CD4-positive, alpha-beta T cell treated with Interferon gamma for 1 hour (primary cell): ENCODE measurements around the gene GPR85.
A peak's percentile ranks its signal among the peaks of the same experiment; 100 is the strongest.
"Not testable (repeated sequence)": the region's sequence is repeated elsewhere in the genome, so short reads cannot be mapped to it uniquely, and the experiment has no call there.

Experiments
- DNase-seq: peaks from one replicate; pipeline ENCODE4 v3.0.0-alpha.2; 2020

GPR85 gene, protein sequence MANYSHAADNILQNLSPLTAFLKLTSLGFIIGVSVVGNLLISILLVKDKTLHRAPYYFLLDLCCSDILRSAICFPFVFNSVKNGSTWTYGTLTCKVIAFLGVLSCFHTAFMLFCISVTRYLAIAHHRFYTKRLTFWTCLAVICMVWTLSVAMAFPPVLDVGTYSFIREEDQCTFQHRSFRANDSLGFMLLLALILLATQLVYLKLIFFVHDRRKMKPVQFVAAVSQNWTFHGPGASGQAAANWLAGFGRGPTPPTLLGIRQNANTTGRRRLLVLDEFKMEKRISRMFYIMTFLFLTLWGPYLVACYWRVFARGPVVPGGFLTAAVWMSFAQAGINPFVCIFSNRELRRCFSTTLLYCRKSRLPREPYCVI

GRCh38 chr7:113086431-113086888 lies at the start of gene GPR85:
Gene GPR85, minus strand, starts transcription at chr7:113086827. Its CDS starts 2,106 bp downstream, at chr7:113084721.
- peak; percentile 6 for DNase-seq

- DNase-seq: no peak
Observed at GRCh38 chr7:113134025-113134424, 47.4 kb upstream of the GPR85 start.

GRCh38 chr7:113131367-113131766 lies 44.7 kb upstream of the GPR85 start:
- no peak for DNase-seq

- DNase-seq: no peak
Observed at GRCh38 chr7:113128031-113128430, 41.4 kb upstream of the GPR85 start.

DNA sequence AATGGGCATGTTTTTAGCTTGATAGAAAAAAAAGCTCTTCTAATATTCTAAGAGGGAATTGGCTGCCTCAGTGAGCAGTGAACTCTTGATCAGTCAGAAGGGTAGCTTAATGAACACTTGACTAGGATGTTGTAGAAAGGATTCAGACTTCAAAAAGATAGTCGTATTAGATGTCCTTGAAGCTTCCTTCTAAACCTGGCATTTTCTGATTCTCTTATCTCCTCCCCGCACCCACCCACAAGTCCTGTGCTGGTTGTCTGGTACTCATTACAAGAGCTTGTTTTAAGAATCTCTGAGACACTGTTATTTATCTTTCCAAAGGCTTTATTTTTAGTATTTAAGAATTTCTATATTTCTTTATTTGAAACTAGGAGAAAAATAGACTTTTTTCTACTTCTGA lies 39.1 kb upstream of the GPR85 start:
- DNase-seq: no peak

GRCh38 chr7:113122744-113123143 lies 36.1 kb upstream of the GPR85 start:
- DNase-seq: no peak

- DNase-seq: no peak
Observed at GRCh38 chr7:113120647-113121046, 34.0 kb upstream of the GPR85 start.

DNA sequence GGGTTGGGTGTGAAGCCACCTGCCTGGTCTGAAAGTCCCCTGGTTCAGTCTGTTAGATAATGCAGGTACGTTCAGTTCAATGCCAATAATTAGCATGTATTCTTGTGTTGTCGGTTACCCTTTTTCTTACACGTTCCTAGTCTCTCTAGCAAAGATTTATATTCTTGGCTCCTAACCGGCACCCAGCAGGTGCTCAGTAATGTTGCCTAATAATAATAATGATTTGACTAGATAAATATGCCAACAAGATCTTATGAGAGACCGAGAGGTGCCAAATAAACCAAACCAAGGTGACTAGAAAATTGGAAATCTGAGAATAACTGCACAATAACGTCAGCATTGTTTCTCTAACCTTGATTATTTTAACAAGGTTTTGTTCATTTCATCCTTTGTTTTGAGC lies 32.8 kb upstream of the GPR85 start:
- DNase-seq: no peak

GRCh38 chr7:113118074-113118959 lies 31.7 kb upstream of the GPR85 start, which contains the start of gene SMIM30:
Gene SMIM30, minus strand, starts transcription at chr7:113118554. Its CDS starts 976 bp downstream, at chr7:113117578.
- peak; percentile 87 for DNase-seq

- not testable (repeated sequence) for DNase-seq
Observed at GRCh38 chr7:113117374-113117774, 30.7 kb upstream of the GPR85 start.

GRCh38 chr7:113113912-113114311 lies 27.3 kb upstream of the GPR85 start:
- no peak for DNase-seq

GRCh38 chr7:113109718-113110117 lies 23.1 kb upstream of the GPR85 start:
- no peak for DNase-seq

DNA sequence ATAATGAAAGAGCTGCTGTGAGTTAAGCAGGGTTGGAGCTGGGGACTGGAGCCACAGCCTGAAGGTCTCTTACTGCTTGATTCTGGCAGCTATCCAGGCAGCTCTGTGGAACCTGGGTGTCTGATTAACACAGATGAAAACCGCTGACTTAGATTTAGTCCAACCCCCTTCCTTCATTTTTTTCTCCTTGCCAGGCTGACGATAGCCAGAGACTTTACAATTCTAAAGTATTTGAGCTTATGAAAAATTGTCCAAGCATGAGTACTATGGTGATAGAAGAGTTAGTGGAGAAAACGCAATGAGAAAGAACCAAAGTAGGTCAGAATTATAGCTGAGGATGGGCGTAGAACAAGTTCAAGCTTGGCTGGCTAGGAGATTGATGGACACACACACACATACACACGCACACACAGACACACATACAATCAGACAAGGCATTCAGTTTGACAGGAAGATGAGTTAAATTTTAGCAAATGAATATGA lies 13.5 kb upstream of the GPR85 start:
- no peak for DNase-seq

DNA sequence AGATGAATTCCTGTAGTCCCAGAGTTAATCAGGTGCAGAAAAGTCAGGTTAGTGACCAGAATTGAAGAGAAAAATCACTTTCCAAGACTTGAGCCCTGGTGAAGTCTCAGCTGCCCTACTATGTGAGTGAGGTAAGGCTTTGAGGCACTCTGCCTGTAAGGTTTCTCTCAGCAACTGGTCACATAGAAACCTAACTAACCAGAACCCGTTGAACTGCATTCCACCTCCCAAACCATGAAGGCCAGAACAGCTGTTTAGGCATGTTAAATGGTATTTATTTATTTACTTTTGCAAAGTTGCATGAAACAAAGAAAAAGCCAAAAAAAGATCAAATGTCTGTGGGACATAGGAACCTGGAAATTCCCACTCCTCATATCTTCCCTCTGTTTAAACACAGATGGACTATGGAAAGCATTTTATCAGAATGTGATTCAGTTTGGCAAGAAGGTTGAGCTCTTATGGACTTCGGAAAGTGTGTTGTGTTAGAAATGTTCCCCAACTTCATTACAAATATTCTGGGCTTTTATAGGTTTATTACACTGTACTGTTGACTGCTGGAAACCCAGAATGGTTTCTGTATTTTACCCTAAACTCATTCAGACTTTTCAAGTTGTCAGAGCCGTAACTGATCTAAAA lies 12.8 kb upstream of the GPR85 start:
- DNase-seq: no peak

- DNase-seq: no peak
Observed at GRCh38 chr7:113094517-113095249, 8.1 kb upstream of the GPR85 start.

- no peak for DNase-seq
Observed at GRCh38 chr7:113093561-113093960, 6.9 kb upstream of the GPR85 start.

GRCh38 chr7:113092762-113093161 lies 6.1 kb upstream of the GPR85 start:
- no peak for DNase-seq

DNA sequence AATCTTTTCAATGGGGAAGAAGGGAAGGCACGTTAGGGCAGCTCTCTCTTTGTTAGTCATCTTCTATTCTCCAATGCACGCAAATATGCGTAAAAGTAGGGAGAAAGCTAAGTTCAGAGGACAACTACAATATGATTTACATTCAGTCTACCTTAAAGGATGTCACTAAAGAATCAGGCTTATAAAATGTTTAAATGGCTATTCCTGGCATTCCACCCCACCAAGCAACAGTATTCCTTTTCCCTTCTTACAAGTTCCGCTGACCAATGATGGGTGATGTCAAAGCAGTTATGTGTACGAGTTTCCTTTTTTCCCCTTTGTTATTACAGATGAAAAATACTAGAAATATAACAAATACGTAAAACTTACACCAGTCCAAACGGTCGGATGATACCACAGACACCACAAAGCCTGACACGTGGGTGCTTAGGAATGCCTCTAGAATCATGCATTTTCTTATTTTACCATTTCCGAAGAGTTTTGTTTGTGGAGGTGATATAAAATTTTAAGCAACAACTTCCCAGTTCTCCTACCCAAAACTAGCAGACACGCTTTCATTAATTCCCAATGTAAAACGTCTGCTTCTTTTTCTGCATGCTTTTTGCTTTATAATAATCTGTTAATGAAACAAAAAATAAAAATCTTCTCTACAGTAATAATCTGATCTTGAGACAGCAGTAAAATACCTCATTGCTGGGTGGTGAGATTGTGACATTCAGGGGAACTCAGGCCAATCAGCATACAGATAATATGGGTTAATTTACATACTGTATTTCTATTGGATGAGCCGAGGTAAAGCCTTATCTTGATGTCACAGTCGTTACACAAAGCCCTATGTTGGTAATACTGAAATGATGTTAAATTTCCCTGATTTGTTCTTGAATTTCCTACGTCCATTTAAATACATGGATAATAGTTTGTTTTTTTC lies 708 bp upstream of the GPR85 start:
- no peak for DNase-seq

GRCh38 chr7:113085781-113086390 lies 741 bp downstream of the GPR85 start:
- DNase-seq: no peak

DNA sequence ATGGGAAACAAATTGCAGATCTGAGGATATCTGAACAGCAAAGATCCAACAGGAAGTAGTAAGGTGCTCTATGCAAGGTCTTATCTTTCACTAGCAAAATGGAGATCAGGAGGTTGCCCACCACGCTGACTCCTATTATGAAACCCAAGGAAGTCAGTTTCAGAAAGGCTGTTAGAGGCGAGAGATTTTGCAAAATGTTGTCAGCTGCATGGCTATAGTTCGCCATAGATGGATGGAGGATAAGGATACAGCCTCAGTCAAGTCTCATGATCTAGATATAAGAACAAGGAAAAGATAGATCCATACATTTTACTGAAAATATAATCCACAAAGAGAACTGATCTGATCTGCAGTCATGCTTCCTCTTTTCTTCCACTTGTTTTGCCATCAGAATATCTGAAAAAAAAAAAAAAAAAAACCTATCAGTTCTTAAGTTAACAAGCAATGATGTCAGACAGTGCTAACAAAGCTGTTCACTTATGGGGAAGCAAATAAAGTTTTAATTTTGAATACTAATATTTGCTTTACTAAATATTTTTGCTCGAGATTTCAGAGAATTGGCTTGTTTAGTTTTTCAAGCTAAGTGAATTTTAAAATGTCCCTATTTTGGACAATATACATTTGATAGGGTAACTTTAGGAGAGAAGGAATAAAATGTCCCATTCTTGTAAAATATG lies 2.0 kb downstream of the GPR85 start:
- no peak for DNase-seq
